Keratinocyte (primary cell): Measurements from ENCODE around the gene KDELR1. TPM values are rescaled to one million over a fixed set of nuclear protein-coding genes. Genes with fewer than 3 reads are reported as not detected.
A peak's percentile ranks its signal among the peaks of the same experiment; 100 is the strongest.

ENCODE experiments used
- DNase-seq: peaks from one replicate; pipeline ENCODE4 v3.0.0-alpha.2; 2011; ENCODE audit warnings: low read depth, missing footprints, low spot score
- FAIRE-seq: peaks from 2 replicates; lab custom pipeline; 2011; peaks lifted over from hg19 to GRCh38; lab: Jason Lieb, UNC
- H2AFZ ChIP-seq: 2 replicates; pipeline ENCODE4 v1.6.0; 2012; ENCODE audit warnings: low read length, control low read depth, inconsistent platforms; ENCODE audit not compliant: control insufficient read depth
- H3K27ac ChIP-seq: 2 replicates; pipeline ENCODE4 v1.5.1; 2011; ENCODE audit warnings: low read length; ENCODE audit not compliant: control insufficient read depth, insufficient read depth
- H3K27me3 ChIP-seq: 3 replicates; pipeline ENCODE4 v1.6.0; 2011; ENCODE audit warnings: low read length; ENCODE audit not compliant: control insufficient read depth, insufficient read depth; ENCODE audit errors: extremely low read depth
- H3K36me3 ChIP-seq, 2 experiments: 2 replicates in 1 of 2; 3 replicates in 1 of 2; pipeline ENCODE4 v1.5.1; 2011; ENCODE audit warnings: low read length in 2 of 2, mild to moderate bottlenecking in 1 of 2; ENCODE audit not compliant: control insufficient read depth in 2 of 2, insufficient read depth in 2 of 2; ENCODE audit errors: extremely low read depth in 1 of 2
- H3K4me1 ChIP-seq: 3 replicates; pipeline ENCODE4 v1.5.1; 2011; ENCODE audit warnings: low read length; ENCODE audit not compliant: control insufficient read depth, insufficient read depth; ENCODE audit errors: extremely low read depth
- H3K4me2 ChIP-seq: 3 replicates; pipeline ENCODE4 v1.6.0; 2011; ENCODE audit warnings: low read depth, low read length; ENCODE audit not compliant: control insufficient read depth, insufficient read depth; ENCODE audit errors: extremely low read depth
- H3K4me3 ChIP-seq, 3 experiments: fragments of 200-600 bp in 1 of 3; sonication (generic) in 1 of 3; 2 replicates in 2 of 3; 3 replicates in 1 of 3; pipeline ENCODE4 v1.5.1; 2011 to 2016; ENCODE audit warnings: low read length in 3 of 3, mild to moderate bottlenecking in 3 of 3, control low read depth in 2 of 3, inconsistent platforms in 1 of 3, low read depth in 1 of 3, mixed read lengths in 1 of 3, mixed run types in 1 of 3, moderate library complexity in 1 of 3; ENCODE audit not compliant: control insufficient read depth in 2 of 3, insufficient read depth in 2 of 3; ENCODE audit errors: extremely low read depth in 1 of 3
- H3K79me2 ChIP-seq: 2 replicates; pipeline ENCODE4 v1.6.0; 2012; ENCODE audit warnings: low read length; ENCODE audit not compliant: control insufficient read depth, insufficient read depth
- H3K9ac ChIP-seq: 3 replicates; pipeline ENCODE4 v1.6.0; 2011; ENCODE audit warnings: low read length; ENCODE audit not compliant: control insufficient read depth, insufficient read depth; ENCODE audit errors: extremely low read depth
- H3K9me1 ChIP-seq: 3 replicates; pipeline ENCODE4 v1.6.0; 2011; ENCODE audit warnings: low read length; ENCODE audit not compliant: control insufficient read depth, insufficient read depth; ENCODE audit errors: extremely low read depth
- H3K9me3 ChIP-seq: 2 replicates; pipeline ENCODE4 v1.5.1; 2012; ENCODE audit warnings: low read depth, low read length; ENCODE audit not compliant: control insufficient read depth
- H4K20me1 ChIP-seq: 3 replicates; pipeline ENCODE4 v1.6.0; 2011; ENCODE audit warnings: low read length; ENCODE audit not compliant: control insufficient read depth, insufficient read depth; ENCODE audit errors: extremely low read depth
- CTCF ChIP-seq, 3 experiments: IDR thresholded peaks in 1 of 3; conservative IDR thresholded peaks in 1 of 3; optimal IDR thresholded peaks in 1 of 3; 2 replicates in 2 of 3; 3 replicates in 1 of 3; pipeline versions ENCODE3 to v1.5.1; 2011; ENCODE audit warnings: low read length in 3 of 3, mild to moderate bottlenecking in 3 of 3, moderate library complexity in 2 of 3, control low read depth in 1 of 3, inconsistent platforms in 1 of 3; ENCODE audit not compliant: insufficient read depth in 2 of 3; ENCODE audit errors: extremely low read depth in 1 of 3
- EZH2 ChIP-seq: IDR thresholded peaks from one replicate; pipeline ENCODE4 v1.6.1; 2012; ENCODE audit warnings: inconsistent platforms, mild to moderate bottlenecking, low read length, moderate library complexity
- dilution Hi-C: fragments of 300-500 bp; cut with MboI; formaldehyde crosslinking; loops from one replicate; pipeline ENCODE4 v1.7.0; 2020; ENCODE audit warnings: low sequenced_read_pairs; ENCODE audit not compliant: extremely low pct_ligation_motif_present
- polyA plus RNA-seq, 5 experiments: library from polyadenylated mRNA; depleted of rRNA in 3 of 5; stranded (reverse) in 3 of 5; stranded (forward) in 1 of 5; unstranded in 1 of 5; fragments of >200 nt; gene quantifications; 1 replicate in 1 of 5; 2 replicates in 3 of 5; 3 replicates in 1 of 5; pipeline versions ENCODE4 v1.2.1 to v1.2.3, GENCODE V29; 2011 to 2012; ENCODE audit warnings: missing spikeins in 2 of 5, low read depth in 1 of 5, low replicate concordance in 1 of 5

KDELR1 gene
- polyA plus RNA-seq, 1 donor (not counting 4 experiments of a cell fraction or from before 2014, with no cell fraction given) = 105 TPM

- peak overlapping the region; percentile 66 for H2AFZ ChIP-seq
- peaks cover 5% of the 10 kb centered on the region for H3K4me1 ChIP-seq
- no peaks in the 10 kb centered on the region for H3K9me3 ChIP-seq
- H4K20me1 ChIP-seq = no peaks in the 10 kb centered on the region
- no peaks in the 10 kb centered on the region for H3K36me3 ChIP-seq
- H3K4me2 ChIP-seq = no peak overlapping the region
- H3K79me2 ChIP-seq = no peaks in the 10 kb centered on the region
- no peak overlapping the region for H3K9ac ChIP-seq
- H3K27ac ChIP-seq = no peak overlapping the region
- H3K4me3 ChIP-seq = no peak overlapping the region
- DNase-seq (no peak), FAIRE-seq (peak; percentile 77)
- H3K27me3 ChIP-seq = no peaks in the 10 kb centered on the region
- H3K9me1 ChIP-seq = no peaks in the 10 kb centered on the region
- dilution Hi-C loops = no loop called here
- TF ChIP-seq EZH2 = no peak
- TF ChIP-seq CTCF (optimal IDR thresholded peaks at IDR 0.05 in 1 of 3, IDR thresholded peaks at IDR 0.05 in 1 of 3, conservative IDR thresholded peaks at IDR 0.05 in 1 of 3; ENCODE audit: extremely low read depth in 1 of 3, insufficient read depth in 2 of 3, low read length in 3 of 3) = no peak
Measured at GRCh38 chr19:48403606-48404005, 12.3 kb upstream of the KDELR1 start.

GRCh38 chr19:48401287-48401686 lies 9.9 kb upstream of the KDELR1 start:
- no peaks in the 10 kb centered on the region for H3K27me3 ChIP-seq
- peaks cover 14% of the 10 kb centered on the region for H3K4me1 ChIP-seq
- DNase-seq = no peak
- no peak overlapping the region for H2AFZ ChIP-seq
- H3K9me3 ChIP-seq = no peaks in the 10 kb centered on the region
- no peak overlapping the region for H3K4me3 ChIP-seq
- H3K36me3 ChIP-seq = no peaks in the 10 kb centered on the region
- no peaks in the 10 kb centered on the region for H3K79me2 ChIP-seq
- TF ChIP-seq EZH2 (no peak), CTCF (optimal IDR thresholded peaks at IDR 0.05 in 1 of 3, IDR thresholded peaks at IDR 0.05 in 1 of 3, conservative IDR thresholded peaks at IDR 0.05 in 1 of 3; ENCODE audit: extremely low read depth in 1 of 3, insufficient read depth in 2 of 3, low read length in 3 of 3) (no peak)
- no peak for FAIRE-seq
- no peak overlapping the region for H3K9ac ChIP-seq
- H3K4me2 ChIP-seq = no peak overlapping the region
- no peak overlapping the region for H3K27ac ChIP-seq
- dilution Hi-C loops = no loop called here
- no peaks in the 10 kb centered on the region for H4K20me1 ChIP-seq
- H3K9me1 ChIP-seq = no peaks in the 10 kb centered on the region
